NCI-H187 treated with DMSO at 0.1 percent for 48 hours (cell line): Measurements from ENCODE around the gene SEMA4D.
"Not testable (repeated sequence)": the region's sequence is repeated elsewhere in the genome, so short reads cannot be mapped to it uniquely, and the experiment has no call there.

Experiments used
- DNase-seq: peaks from one replicate; lab custom pipeline; 2025; lab: John Stamatoyannopoulos, UW

The SEMA4D gene

GRCh38 chr9:89383721-89384300 is 114.1 kb downstream of the SEMA4D start:
- no peak for DNase-seq

DNA sequence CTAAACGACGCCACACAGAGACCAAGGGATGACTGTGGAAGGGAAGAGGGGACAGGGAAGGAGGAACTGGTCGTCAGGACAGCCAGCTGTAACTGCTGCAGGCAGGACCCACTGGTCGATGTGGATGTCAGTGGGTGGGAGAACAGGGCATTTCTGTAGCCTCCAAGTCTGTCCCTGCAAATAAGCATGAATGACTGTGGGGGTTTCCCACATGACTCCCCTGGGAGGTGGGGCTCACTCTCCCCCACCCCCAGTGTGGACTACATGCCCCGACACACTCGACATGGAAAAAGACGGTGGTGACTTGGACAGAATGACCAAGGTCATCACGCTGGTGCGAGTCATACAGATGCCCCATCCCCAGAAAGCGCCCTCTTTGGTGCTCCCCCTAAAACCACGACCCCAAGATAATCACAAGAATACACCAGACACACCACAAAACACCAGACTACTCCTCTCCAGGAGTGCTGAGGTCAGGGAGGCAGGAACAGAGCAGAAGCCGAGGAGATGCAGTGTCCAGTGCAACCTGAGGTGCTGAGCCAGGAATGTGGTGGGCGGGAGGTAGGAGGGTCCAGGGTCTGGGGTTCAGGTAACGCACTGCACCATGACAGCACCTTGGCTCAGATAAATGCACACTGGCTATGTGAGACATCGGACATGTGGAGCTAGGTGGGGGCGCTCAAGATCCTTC is 114.7 kb downstream of the SEMA4D start:
- no peak for DNase-seq

DNA sequence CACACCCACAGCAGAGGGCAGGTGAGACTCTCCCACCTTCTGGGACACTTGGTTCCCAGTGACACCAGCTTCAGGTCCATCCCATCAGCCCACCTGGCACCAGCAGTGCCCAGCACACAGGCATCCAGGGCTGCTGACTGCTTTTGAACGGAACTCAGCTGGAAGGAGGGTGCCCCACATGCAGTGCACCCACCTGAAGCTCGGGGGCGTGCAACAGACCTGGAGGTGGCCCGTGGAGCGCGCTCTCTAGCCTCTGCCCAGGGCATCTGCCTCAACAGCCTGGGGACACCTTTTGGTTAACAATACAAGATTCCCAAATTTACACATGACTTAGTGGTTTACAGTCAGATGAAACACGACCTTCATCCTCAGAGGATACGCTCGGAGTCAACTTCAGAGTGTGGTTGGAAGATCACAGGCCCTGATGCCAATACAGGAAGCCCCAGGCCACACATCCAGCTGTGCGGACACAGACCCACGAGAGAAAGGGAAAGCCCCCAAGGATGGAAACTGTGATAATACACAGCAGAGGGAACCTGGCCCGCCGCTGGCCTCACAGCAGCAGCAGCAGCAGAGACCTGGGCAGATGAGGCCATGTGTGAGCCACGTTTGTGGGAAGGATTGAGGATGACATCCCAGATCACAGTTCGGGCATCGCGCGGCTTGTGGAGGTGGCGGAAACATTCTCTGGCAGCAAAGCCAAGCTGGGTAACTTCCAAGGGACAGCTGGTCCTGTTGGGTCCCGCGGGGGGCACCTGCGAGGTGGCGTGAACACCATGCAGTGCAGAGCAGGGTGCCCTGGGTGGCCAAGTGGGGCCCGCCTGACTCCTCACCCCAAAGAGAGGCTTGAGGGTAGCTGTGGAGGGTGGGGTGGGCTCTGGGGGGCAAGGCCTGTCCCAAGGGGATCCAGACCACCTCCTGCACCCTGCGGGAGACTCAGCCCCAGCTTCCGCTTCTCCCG is 115.6 kb downstream of the SEMA4D start:
- DNase-seq = no peak

GRCh38 chr9:89381308-89381609 is 116.7 kb downstream of the SEMA4D start:
- no peak for DNase-seq

- peak; percentile 20 for DNase-seq
Measured at GRCh38 chr9:89380437-89381307, 117.2 kb downstream of the SEMA4D start.

- no peak for DNase-seq
Measured at GRCh38 chr9:89379508-89380115, 118.3 kb downstream of the SEMA4D start.

DNA sequence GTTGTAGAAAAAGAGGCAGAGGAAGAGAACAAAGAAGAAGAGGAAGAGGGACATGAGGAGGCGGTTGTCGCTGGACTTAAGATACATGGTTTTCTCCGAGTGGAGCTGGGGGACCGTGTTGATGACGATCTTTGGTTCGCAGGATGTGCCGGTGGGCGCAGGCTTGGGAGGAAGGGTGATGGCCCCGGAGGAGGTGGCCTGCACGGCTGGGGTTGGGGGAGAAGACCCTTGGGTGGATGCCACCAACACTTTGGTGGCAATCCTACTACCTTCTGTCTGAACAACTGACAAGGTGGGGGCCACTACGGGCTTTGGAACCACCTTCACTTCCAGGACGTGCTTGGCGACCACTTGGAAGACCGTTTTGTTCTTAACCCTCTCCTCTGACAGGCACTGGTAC is 118.9 kb downstream of the SEMA4D start:
- DNase-seq = no peak

GRCh38 chr9:89378541-89378940 is 119.4 kb downstream of the SEMA4D start:
- no peak for DNase-seq

DNA sequence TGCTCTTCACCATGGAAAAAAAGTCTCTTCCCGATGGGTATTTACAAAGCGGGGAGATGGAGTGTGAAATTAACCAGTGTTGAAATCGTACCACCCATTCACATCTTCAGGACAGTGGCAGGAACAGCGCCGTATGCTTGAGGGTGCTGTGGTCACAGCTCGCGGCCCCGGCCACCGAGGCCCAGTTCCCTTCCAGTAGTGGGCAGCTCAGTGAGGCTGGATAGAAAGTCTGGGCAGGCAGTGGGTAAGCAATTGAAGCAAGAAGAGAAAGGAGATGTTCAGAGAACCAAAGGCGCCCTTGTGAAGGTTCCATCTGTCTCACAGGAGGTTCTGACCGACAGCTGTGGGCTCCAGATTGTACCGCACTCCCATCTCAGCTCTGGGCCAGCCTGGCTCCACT is 120.5 kb downstream of the SEMA4D start:
- DNase-seq = no peak

- no peak for DNase-seq
Measured at GRCh38 chr9:89376741-89377351, 121.1 kb downstream of the SEMA4D start.

DNA sequence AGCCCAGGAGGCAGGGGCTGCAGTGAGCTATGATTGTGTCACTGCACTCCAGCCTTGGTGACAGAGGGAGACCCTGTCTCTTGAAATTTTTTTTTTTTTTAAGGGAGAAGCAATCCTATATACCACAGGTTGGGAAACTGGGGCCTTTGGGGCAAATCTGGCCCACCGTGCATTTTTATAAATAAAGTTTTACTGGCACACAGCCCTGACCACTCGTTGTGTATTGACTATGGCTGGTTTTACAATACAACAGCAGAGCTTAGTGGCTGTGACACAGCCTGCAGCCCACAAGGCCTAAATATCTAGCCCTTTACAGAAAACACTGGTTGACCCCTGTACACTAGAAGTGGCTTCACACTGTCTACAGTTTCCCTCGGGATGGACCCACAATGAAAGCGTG is 121.6 kb downstream of the SEMA4D start:
- DNase-seq = no peak

GRCh38 chr9:89375191-89375760 is 122.6 kb downstream of the SEMA4D start:
- DNase-seq = no peak

- no peak for DNase-seq
Measured at GRCh38 chr9:89374176-89374575, 123.7 kb downstream of the SEMA4D start.

- no peak for DNase-seq
Measured at GRCh38 chr9:89372979-89373378, 124.9 kb downstream of the SEMA4D start.

GRCh38 chr9:89372230-89372816 is 125.6 kb downstream of the SEMA4D start:
- no peak for DNase-seq

DNA sequence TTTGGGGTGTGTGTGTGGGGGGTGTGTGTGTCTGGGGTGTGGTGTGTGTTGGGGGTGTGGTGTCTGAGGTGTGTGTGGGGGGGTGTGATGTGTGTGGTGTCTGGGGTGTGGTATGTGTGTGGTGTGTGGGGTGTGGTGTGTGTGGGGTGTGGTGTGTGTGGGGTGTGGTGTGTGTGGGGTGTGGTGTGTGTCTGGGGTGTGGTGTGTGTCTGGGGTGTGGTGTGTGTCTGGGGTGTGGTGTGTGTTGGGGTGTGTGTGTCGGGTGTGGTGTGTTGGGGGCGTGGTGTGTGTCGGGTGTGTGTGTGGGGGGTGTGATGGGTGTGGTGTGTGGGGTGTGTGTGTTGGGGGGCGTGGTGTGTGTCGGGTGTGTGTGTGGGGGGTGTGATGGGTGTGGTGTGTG is 126.1 kb downstream of the SEMA4D start:
- DNase-seq = not testable (repeated sequence)

DNA sequence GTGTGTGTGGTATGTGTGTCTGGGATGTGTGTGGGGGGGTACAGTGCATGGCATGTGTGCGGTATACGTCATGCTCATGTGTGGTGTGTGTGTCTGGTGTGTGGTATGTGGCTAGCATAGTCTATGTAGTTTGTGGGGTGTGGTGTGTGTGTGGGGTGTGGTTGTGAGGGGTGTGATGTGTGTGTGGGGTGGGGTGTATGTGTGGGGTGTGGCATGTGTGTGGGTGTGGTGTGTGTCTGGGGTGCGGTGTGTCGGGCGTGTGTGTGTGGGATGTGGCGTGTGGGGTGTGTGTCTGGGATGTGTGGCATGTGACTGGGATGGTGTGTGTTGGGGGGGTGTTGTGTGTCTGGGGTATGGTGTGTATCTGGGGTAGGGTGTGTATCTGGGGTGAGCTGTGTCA is 127.3 kb downstream of the SEMA4D start:
- DNase-seq = no peak

DNA sequence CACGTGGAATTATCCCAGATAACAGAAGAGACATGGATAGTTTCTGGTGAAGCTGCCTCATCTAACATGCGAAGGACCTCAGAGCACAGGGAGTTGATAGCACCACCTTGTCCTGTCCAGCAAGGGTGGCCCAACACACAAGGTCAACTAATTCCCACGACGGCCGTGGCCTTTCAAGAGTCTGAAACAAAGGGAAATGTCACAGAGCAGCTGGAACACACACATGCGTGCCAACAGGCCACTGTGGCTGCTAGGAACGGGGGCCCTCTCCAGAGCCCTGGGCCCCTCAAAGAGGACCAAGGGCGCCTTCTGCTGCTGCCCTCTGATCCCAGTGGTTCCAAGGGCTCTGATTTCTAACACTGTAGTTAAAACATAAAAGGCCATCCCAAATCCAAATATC is 128.9 kb downstream of the SEMA4D start:
- no peak for DNase-seq

DNA sequence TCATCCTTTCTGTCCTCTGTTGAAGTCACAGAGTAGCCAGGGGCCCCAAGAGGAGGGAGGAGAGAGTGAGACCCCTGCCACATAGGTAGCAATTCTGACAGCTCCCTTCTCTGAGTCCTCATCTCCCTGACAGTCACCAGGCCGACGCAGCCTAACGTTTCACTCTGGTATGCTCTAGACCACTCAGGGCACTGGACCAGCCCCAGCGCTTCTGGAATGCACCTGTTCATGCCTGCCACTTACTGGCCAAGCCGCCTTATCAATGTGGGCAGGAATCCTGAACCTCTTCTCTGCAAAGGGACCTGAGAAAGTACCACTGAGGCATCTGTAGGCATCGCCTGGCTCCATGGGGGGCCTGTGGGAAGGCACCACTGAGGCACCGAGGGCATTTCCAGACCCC is 129.4 kb downstream of the SEMA4D start:
- DNase-seq = no peak

GRCh38 chr9:89367726-89368437 is 130.0 kb downstream of the SEMA4D start:
- no peak for DNase-seq
